ENCODE data around the gene CXCR5.

Gene CXCR5

GRCh38 chr11:118928870-118929500 is 45.3 kb downstream of the CXCR5 start:
- DNase-seq, result peak; percentile 41

- peak; percentile 75 to 77 for DNase-seq
These were observed 45.9 kb downstream of the CXCR5 start for GRCh38 chr11:118929501-118930093.

- DNase-seq, result peak; percentile 85 to 89
These were observed 46.5 kb downstream of the CXCR5 start for GRCh38 chr11:118930094-118930712.

- no peak for DNase-seq
These were observed 47.9 kb downstream of the CXCR5 start for GRCh38 chr11:118931571-118931970.

- no peak for DNase-seq
These were observed 49.8 kb downstream of the CXCR5 start for GRCh38 chr11:118933486-118933885.

GRCh38 chr11:118935376-118935775 is 51.7 kb downstream of the CXCR5 start:
- no peak for DNase-seq

- DNase-seq, result no peak
These were observed 55.1 kb downstream of the CXCR5 start for GRCh38 chr11:118938491-118939403.

- DNase-seq, result no peak
These were observed 55.8 kb downstream of the CXCR5 start for GRCh38 chr11:118939404-118939915.

- DNase-seq, result no peak
These were observed 56.4 kb downstream of the CXCR5 start for GRCh38 chr11:118939953-118940598.

- no peak for DNase-seq
These were observed 63.4 kb downstream of the CXCR5 start for GRCh38 chr11:118947091-118947490.

Measured in activated CD4-positive, alpha-beta T cell treated with anti-CD3 and anti-CD28 coated beads, Interleukin-2, amount 50 U/mL, for 4 hours (primary cell).